GM19240 (cell line): ENCODE data around the gene USP30.
"Not testable (repeated sequence)": the region's sequence is repeated elsewhere in the genome, so short reads cannot be mapped to it uniquely, and the experiment has no call there.

ENCODE experiments used
- DNase-seq: peaks from one replicate; pipeline ENCODE4 v3.0.0; 2011; ENCODE audit warnings: low spot score; ENCODE audit not compliant: insufficient read length

The USP30 gene

DNA sequence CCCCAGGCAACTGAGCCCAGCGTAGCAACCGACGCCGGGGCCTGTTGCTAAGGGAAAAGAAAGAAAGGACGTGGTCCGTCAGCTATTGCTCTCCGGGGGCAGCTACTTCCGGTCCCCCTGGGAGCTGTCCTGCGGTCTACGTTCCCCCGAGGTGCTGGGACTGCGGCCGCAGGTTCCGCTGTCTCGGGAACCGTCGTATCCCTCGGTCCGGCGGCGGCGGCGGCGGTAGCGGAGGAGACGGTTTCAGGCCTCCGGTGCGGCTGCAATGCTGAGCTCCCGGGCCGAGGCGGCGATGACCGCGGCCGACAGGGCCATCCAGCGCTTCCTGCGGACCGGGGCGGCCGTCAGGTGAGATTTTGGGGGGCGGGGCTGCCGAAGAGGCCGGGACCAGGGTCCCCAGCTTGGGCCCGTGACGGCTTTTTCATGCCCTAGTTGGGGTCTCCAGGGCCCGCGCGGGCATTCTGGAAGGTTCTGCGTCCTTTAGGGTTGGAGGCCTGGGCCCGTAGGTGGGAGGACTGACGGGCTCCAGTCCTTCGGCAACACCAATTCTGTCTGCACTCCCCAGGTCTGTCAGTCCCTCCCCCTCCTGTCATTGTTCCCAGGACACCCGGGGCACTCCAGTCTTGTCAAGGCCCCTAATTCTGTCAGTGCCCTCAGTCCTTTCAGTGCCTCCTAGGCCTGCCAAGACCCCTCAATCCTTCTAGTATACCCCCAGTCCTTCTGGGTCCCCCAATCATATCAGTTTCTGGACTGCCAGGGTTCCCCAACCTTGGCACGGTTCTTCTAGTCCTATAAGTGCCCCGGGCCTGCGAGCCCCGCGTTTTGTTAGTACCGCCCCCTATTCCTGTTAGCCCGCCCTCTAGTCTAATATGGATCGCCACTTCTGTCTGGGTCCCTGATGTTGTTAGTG, at the start of gene USP30:
USP30 (plus strand) TSS at position 163 of the 910 bp plus-strand sequence; CDS start at position 266, 103 bp downstream.
- DNase-seq = peak; percentile 63

- no peak for DNase-seq
Observed at GRCh38 chr12:109004017-109004416, 48.4 kb upstream of the USP30 start.

GRCh38 chr12:109009766-109010165, 42.6 kb upstream of the USP30 start:
- no peak for DNase-seq

DNA sequence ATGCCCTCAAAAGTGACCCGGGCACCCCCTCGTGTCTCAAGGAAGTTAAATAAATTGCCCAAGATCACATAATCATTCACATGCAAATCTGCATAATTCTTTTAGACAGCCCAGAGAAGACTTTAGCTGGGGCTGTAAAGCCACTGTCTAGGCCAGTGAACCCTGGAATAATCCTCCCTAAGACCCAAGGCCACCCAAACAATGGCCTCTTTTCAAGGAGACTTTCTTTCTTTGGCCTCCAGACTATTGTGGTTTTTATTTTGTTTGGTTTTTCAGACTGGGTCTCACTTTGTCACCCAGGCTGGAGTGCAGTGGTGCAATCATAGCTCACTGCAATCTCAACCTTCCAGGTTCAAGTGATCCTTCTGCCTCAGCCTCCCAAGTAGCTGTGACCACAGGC, 42.1 kb upstream of the USP30 start:
- no peak for DNase-seq

GRCh38 chr12:109014984-109015765, 37.2 kb upstream of the USP30 start:
- no peak for DNase-seq

- no peak for DNase-seq
Observed at GRCh38 chr12:109016016-109016415, 36.4 kb upstream of the USP30 start.

DNA sequence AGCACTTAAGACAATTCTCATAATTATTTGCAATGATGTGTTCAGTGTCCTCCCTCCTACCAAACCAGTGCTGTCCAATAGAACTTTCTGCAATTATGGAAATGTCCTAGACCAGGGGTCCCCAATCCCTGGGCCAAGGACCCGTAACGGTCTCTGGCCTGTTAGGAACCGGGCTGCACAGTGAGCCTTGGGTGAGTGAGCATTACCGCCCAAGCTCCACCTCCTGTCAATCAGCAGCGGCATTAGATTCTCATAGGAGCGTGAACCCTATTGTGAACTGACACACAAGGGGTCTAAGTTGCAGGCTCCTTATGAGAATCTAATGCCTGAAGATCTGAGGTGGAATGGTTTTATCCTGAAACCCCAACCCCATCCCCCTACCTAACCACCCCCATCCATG, 35.4 kb upstream of the USP30 start:
- DNase-seq = no peak

GRCh38 chr12:109018296-109018695, 34.1 kb upstream of the USP30 start:
- no peak for DNase-seq

DNA sequence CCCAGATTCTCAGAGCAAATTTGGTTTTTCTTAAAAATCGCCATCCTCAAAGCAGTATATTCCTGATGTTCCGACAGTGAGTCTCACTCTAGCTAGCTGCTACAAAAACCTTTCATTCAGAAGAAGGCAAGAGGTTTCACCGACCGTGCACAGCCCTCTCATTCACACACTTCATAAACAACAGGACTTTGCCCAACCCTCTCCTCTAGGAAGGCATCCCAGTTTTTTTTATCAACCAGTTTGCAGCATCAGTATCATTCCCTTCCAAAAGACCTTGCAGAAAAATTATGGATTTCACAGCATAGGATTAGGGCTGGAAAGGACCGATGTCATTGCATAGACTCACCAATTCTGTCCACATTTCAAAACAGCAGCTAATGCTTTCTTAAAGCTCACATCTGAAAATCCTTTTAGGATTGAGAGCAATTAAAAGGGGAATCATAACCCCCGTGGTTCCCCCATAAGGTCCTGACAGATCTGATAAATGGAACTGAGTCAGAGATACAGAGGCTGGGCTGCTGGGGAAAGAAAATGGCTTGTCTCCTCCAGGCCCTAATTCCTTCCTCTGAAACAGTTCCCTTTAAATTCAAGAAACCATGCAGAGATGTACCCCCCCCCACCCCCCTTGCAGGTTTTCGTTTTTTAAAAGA, 32.1 kb upstream of the USP30 start:
- DNase-seq = no peak

- peak; percentile 21 for DNase-seq
Observed at GRCh38 chr12:109020796-109021380, 31.5 kb upstream of the USP30 start, which contains the start of gene SVOP. Gene SVOP, minus strand, starts transcription at chr12:109021068. Its CDS starts 200 bp downstream, at chr12:109020868.

DNA sequence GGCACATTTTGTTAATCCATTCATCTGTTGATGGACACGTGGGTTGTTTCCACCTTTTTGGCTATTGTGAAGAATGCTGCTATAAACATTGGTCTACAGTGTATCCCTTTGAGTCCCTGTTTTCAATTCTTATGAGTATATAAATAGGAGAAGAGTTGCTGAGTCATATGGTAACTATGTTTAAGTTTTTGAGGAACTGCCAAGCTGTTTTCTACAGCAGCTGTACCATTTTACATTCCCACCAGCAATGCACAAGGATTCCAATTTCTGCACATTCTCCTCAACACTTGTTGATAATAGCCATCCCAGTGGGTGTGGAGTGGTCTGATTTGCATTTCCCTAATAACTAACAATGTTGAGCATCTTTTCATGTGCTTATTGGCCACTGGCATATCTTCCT, 24.6 kb upstream of the USP30 start:
- no peak for DNase-seq

DNA sequence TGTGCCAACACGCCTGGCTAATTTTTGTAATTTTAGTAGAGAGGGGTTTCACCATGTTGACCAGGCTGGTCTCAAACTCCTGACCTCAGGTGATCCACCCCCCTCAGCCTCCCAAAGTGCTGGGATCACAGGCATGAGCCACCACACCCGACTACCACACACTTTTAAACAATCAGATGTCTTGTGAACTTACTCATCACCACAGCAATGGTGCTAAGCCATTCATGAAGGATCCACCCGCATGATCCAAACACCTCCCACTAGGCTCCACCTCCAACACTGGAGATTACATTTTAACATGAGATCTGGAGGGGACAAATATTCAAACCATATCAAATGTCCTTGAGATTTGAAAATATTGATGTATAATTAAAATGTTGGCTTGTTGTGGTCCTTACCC, 23.8 kb upstream of the USP30 start:
- DNase-seq = not testable (repeated sequence)

GRCh38 chr12:109029411-109029810, 23.0 kb upstream of the USP30 start:
- DNase-seq = no peak

- no peak for DNase-seq
Observed at GRCh38 chr12:109033239-109034196, 18.9 kb upstream of the USP30 start.

- no peak for DNase-seq
Observed at GRCh38 chr12:109036975-109037374, 15.4 kb upstream of the USP30 start.

DNA sequence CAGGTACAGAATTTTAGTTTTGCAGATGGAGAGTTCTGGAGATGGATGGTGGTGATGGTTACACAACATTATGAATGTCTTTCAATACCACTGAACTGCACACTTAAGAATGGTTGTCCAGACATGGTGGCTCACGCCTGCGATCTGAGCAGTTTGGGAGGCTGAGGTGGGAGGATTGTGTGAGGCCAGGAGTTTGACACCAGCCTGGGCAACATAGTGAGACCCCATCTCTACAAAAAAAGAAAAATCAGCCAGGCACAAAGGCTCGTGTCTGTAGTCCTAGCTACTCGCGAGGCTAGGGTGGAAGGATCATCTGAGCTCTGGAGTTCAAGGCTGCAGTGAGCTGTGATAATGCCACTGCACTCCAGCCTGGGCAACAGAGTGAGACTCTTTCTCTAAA, 8.1 kb upstream of the USP30 start:
- no peak for DNase-seq

- DNase-seq = no peak
Observed at GRCh38 chr12:109047081-109047805, 5.1 kb upstream of the USP30 start.

DNA sequence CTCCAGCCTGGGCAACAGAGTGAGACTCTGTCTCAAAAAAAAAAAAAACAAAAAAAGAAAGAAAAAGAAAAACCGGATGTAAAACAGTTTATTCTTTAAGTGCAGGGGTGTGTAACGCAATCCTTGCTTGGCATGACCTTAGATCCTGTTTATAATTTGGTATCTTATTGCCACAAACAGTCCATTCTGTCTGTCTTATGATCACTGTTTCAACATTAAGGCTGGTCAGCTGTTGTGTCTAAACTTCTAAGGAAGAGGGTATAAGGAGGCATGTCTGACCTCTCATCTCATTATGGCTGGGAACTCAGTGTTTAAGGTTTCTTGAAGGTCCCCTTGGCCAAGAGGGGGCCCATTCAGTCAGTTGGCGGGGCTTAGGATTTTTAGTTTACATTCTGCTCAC, 3.7 kb upstream of the USP30 start:
- DNase-seq = not testable (repeated sequence)

DNA sequence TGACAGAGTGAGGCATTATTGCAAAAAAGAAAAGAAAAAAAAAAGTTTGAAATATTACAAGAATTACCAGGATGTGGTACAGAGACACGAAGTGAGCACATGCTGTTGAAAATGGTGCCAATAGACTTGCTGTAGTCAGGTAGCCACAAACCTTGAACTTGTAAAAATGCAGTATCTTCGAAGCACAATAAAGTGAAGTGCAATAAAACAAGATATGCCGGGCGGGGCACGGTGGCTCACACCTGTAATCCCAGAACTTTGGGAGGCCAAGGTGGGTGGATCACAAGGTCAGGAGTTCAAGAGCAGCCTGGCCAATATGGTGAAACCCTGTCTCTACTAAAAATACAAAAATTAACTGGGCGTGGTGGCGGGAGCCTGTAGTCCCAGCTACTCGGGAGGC, 2.6 kb upstream of the USP30 start:
- DNase-seq = not testable (repeated sequence)

DNA sequence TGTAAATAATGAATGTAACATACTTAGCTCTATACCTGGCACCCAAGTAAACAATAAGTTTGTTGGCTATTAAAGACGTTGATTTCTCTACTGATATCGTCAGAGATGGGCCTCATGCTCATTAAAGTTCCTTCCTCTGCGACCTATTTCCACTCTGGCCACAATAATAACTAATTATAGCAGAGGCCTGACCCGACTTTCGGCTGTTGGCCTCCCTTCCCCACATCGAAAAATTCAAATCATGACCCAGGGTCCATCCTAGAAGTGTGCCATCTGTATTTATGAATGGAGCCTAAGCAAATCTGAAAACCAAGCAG, 321 bp upstream of the USP30 start:
- no peak for DNase-seq
